Neural cell (in vitro differentiated cells): Measurements from ENCODE around the gene RND3.

Source experiments
- EP300 ChIP-seq: fragments of 450-650 bp; conservative IDR thresholded peaks from 2 replicates; pipeline ENCODE4 v1.6.1; 2014; ENCODE audit warnings: antibody characterized with exemption, mild to moderate bottlenecking, moderate library complexity; ENCODE audit not compliant: poor library complexity, severe bottlenecking
- EZH2 ChIP-seq: fragments of 200-600, 300-800 bp; shearing (Covaris generic), sonication (generic); IDR thresholded peaks from 2 replicates; pipeline ENCODE4 v1.6.1; 2014; ENCODE audit warnings: antibody characterized with exemption, low read length, borderline replicate concordance, mild to moderate bottlenecking; ENCODE audit not compliant: insufficient read depth, poor library complexity, severe bottlenecking
- RAD21 ChIP-seq: fragments of 450-650 bp; conservative IDR thresholded peaks from 2 replicates; pipeline ENCODE4 v1.6.1; 2014; ENCODE audit warnings: antibody characterized with exemption, mild to moderate bottlenecking, moderate library complexity
- TF ChIP-seq, protein P1 (sequence below): fragments of 450-650 bp; IDR thresholded peaks from 2 replicates; pipeline ENCODE4 v1.5.1; 2014; ENCODE audit warnings: antibody characterized with exemption, mild to moderate bottlenecking, moderate library complexity; ENCODE audit not compliant: poor library complexity, severe bottlenecking

DNA sequence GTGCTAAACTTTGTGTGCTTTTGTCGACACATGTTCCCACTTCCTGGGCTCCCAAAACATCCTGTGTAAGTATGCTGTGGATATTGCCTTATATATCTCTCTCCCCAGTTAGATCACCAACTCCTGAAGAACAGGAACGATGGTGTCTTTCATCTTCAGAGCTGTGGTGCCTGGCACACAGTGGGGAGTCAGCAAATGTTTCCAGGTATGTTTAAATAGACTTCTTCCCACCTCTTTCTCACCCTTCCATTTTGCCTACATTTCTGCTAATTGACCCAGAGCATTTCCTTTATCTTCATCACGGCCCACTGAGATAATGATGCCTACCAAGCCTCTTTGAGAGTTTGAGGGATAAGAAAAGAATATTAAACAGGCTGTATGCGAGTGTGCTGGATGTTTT lies 60.7 kb downstream of the RND3 start:
- TF ChIP-seq, protein P1, sequence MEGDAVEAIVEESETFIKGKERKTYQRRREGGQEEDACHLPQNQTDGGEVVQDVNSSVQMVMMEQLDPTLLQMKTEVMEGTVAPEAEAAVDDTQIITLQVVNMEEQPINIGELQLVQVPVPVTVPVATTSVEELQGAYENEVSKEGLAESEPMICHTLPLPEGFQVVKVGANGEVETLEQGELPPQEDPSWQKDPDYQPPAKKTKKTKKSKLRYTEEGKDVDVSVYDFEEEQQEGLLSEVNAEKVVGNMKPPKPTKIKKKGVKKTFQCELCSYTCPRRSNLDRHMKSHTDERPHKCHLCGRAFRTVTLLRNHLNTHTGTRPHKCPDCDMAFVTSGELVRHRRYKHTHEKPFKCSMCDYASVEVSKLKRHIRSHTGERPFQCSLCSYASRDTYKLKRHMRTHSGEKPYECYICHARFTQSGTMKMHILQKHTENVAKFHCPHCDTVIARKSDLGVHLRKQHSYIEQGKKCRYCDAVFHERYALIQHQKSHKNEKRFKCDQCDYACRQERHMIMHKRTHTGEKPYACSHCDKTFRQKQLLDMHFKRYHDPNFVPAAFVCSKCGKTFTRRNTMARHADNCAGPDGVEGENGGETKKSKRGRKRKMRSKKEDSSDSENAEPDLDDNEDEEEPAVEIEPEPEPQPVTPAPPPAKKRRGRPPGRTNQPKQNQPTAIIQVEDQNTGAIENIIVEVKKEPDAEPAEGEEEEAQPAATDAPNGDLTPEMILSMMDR, result no peak
- TF ChIP-seq EZH2, result no peak
- TF ChIP-seq EP300, result no peak
- TF ChIP-seq RAD21, result no peak
